Measurements from ENCODE around the gene ANO5. TPM values are rescaled to one million over a fixed set of nuclear protein-coding genes. Genes with fewer than 3 reads are reported as not detected.
A peak's percentile ranks its signal among the peaks of the same experiment; 100 is the strongest.

ANO5 gene
- total RNA-seq (2022): 4.3 and 6.0 TPM in 2 replicates
- Bru-seq, nascent RNA: percentile 58 among the genes with signal in this experiment
- BruChase-seq, experiment 1, labeled RNA remaining after a 6-hour chase: percentile 44 among the genes with signal in this experiment
- percentile 50 among the genes with signal in this experiment for BruChase-seq, experiment 2, labeled RNA remaining after a 2-hour chase
- long read RNA-seq, partial matches to known transcripts: 0 of 2 reads
- long read RNA-seq, other reads (novel, unspliced or antisense): 2 of 2 reads

GRCh38 chr11:22192642-22193347, at the start of gene ANO5:
TSS of gene ANO5 (plus strand) at chr11:22193085. CDS start at chr11:22193493, 408 bp downstream.
- no peak for TF ChIP-seq CTCF (IDR thresholded peaks at IDR 0.05; ENCODE audit: unreplicated experiment)
- H3K4me1 Mint-ChIP-seq (ENCODE audit: low read depth, unreplicated experiment): peaks cover 22% of the 10 kb centered on the region
- peak; percentile 77 for DNase-seq
- peak within 1 kb of the TSS; percentile 100 for H3K4me3 Mint-ChIP-seq (ENCODE audit: low read depth, unreplicated experiment)
- peak within 1 kb of the TSS; percentile 91 for H3K27ac Mint-ChIP-seq (ENCODE audit: unreplicated experiment)
- no peaks in the 10 kb centered on the region for H3K9me3 Mint-ChIP-seq (ENCODE audit: low read depth, unreplicated experiment)
- CTCF ChIA-PET: no interaction called here
- no peaks in the 10 kb centered on the region for H3K27me3 Mint-ChIP-seq (ENCODE audit: unreplicated experiment)
- H3K36me3 Mint-ChIP-seq (ENCODE audit: insufficient read depth, unreplicated experiment): peaks cover 23% of the 10 kb centered on the region
- intact Hi-C loops (cut with micrococcal nuclease; ENCODE audit: unreplicated experiment): no loop called here
- BruUV-seq (replicated peaks): no TSS peak

GRCh38 chr11:22151649-22152197, 41.2 kb upstream of the ANO5 start:
- no peak overlapping the region for H3K4me3 Mint-ChIP-seq (ENCODE audit: low read depth, unreplicated experiment)
- no peak for TF ChIP-seq CTCF (IDR thresholded peaks at IDR 0.05; ENCODE audit: unreplicated experiment)
- H3K27ac Mint-ChIP-seq (ENCODE audit: unreplicated experiment): no peak overlapping the region
- intact Hi-C loops (cut with micrococcal nuclease; ENCODE audit: unreplicated experiment): loop anchor here (5.0 kb wide), 1 partner anchor 589 kb away; no protein-coding TSS in a partner anchor
- peaks cover 31% of the 10 kb centered on the region for H3K27me3 Mint-ChIP-seq (ENCODE audit: unreplicated experiment)
- no peaks in the 10 kb centered on the region for H3K36me3 Mint-ChIP-seq (ENCODE audit: insufficient read depth, unreplicated experiment)
- no peaks in the 10 kb centered on the region for H3K9me3 Mint-ChIP-seq (ENCODE audit: low read depth, unreplicated experiment)
- no peak for DNase-seq
- no TSS peak for BruUV-seq (replicated peaks)
- H3K4me1 Mint-ChIP-seq (ENCODE audit: low read depth, unreplicated experiment): peaks cover 8% of the 10 kb centered on the region
- CTCF ChIA-PET: no interaction called here

GRCh38 chr11:22157531-22157930, 35.4 kb upstream of the ANO5 start:
- no TSS peak for BruUV-seq (replicated peaks)
- no peak for DNase-seq
- intact Hi-C loops (cut with micrococcal nuclease; ENCODE audit: unreplicated experiment): no loop called here
- no peak for TF ChIP-seq CTCF (IDR thresholded peaks at IDR 0.05; ENCODE audit: unreplicated experiment)
- peaks cover 7% of the 10 kb centered on the region for H3K4me1 Mint-ChIP-seq (ENCODE audit: low read depth, unreplicated experiment)
- CTCF ChIA-PET: no interaction called here
- H3K36me3 Mint-ChIP-seq (ENCODE audit: insufficient read depth, unreplicated experiment): no peaks in the 10 kb centered on the region
- H3K27ac Mint-ChIP-seq (ENCODE audit: unreplicated experiment): no peak overlapping the region
- peaks cover 25% of the 10 kb centered on the region for H3K27me3 Mint-ChIP-seq (ENCODE audit: unreplicated experiment)
- H3K9me3 Mint-ChIP-seq (ENCODE audit: low read depth, unreplicated experiment): no peaks in the 10 kb centered on the region
- H3K4me3 Mint-ChIP-seq (ENCODE audit: low read depth, unreplicated experiment): no peak overlapping the region

GRCh38 chr11:22161489-22161888, 31.4 kb upstream of the ANO5 start:
- CTCF ChIA-PET: no interaction called here
- Mint-ChIP-seq H3K27me3 (ENCODE audit: unreplicated experiment) (peaks cover 24% of the 10 kb centered on the region), H3K4me1 (ENCODE audit: low read depth, unreplicated experiment) (no peaks in the 10 kb centered on the region), H3K27ac (ENCODE audit: unreplicated experiment) (no peak overlapping the region), H3K36me3 (ENCODE audit: insufficient read depth, unreplicated experiment) (no peaks in the 10 kb centered on the region), H3K4me3 (ENCODE audit: low read depth, unreplicated experiment) (no peak overlapping the region), H3K9me3 (ENCODE audit: low read depth, unreplicated experiment) (no peaks in the 10 kb centered on the region)
- intact Hi-C loops (cut with micrococcal nuclease; ENCODE audit: unreplicated experiment): no loop called here
- DNase-seq: no peak
- BruUV-seq (replicated peaks): no TSS peak
- TF ChIP-seq CTCF (IDR thresholded peaks at IDR 0.05; ENCODE audit: unreplicated experiment): no peak

All from Calu3 (cell line).